HCT116 (cell line): ENCODE results near the gene LAMB4. TPM values are rescaled to one million over a fixed set of nuclear protein-coding genes. Genes with fewer than 3 reads are reported as not detected.
A peak's percentile ranks its signal among the peaks of the same experiment; 100 is the strongest.

Experiments used
- ATAC-seq: fragments of 200-7000 bp; cut with Tn5 transposase; 2 replicates; pipeline ENCODE4 v1.9.1; 2020; ENCODE audit warnings: mild to moderate bottlenecking, moderate library complexity
- BruUV-seq: library from RNA; stranded (reverse); fragments of 400-500 nt; replicated peaks from 2 replicates; lab custom pipeline; 2021; lab: Mats Ljungman, UMichigan
- CTCF ChIA-PET: fragments of 300-600 bp; sonication (Branson Sonifier 250); formaldehyde crosslinking; loops from one replicate; lab custom pipeline; 2021; ENCODE audit warnings: antibody characterized with exemption; lab: Charles Lee
- POLR2A ChIA-PET: fragments of 300-600, 350-600 bp; sonication (Branson Sonifier 250); formaldehyde crosslinking; loops from one replicate; lab custom pipeline; 2021; ENCODE audit warnings: antibody characterized with exemption; lab: Charles Lee
- RAD21 ChIA-PET, 2 experiments: fragments of 300-600 bp; sonication (Branson Sonifier 250); formaldehyde crosslinking; loops; one replicate each; lab custom pipeline; 2023; ENCODE audit warnings: low total read pairs in 2 of 2; ENCODE audit not compliant: uncharacterized antibody in 2 of 2, unreplicated experiment in 2 of 2, low non-redundant PET in 1 of 2; lab: Charles Lee
- DNase-seq: peaks from one replicate; pipeline ENCODE4 v3.0.0-alpha.2; 2010; ENCODE audit warnings: low read depth, low spot score
- H2AFZ ChIP-seq: fragments of 200-600 bp; shearing (Covaris generic), sonication (generic); 2 replicates; pipeline ENCODE4 v1.6.1; 2017; ENCODE audit warnings: low read depth, mixed run types, mixed read lengths, antibody characterized with exemption, low read length; ENCODE audit not compliant: poor library complexity, severe bottlenecking
- H3K27ac ChIP-seq: 2 replicates; pipeline ENCODE4 v1.5.1; 2012; ENCODE audit warnings: low read depth, low read length
- H3K27me3 ChIP-seq: fragments of 200-600 bp; sonication (generic); 2 replicates; pipeline ENCODE4 v1.6.1; 2016; ENCODE audit warnings: mixed run types, low read length, mixed read lengths; ENCODE audit not compliant: insufficient read depth
- H3K36me3 ChIP-seq, 2 experiments: fragments of 200-500 bp in 1 of 2; fragments of 200-600 bp in 1 of 2; sonication (Bioruptor generic) in 1 of 2; sonication (generic) in 1 of 2; 2 replicates each; pipeline versions ENCODE4 v1.5.1 to v1.6.1; 2014 to 2016; ENCODE audit warnings: low read length in 2 of 2, inconsistent platforms in 1 of 2, mixed read lengths in 1 of 2, mixed run types in 1 of 2; ENCODE audit not compliant: insufficient read depth in 2 of 2, control insufficient read depth in 1 of 2
- H3K4me1 ChIP-seq, 2 experiments: fragments of 200-600 bp in 1 of 2; sonication (generic) in 1 of 2; 2 replicates each; pipeline versions ENCODE4 v1.5.1 to v1.6.1; 2012 to 2017; ENCODE audit warnings: low read length in 2 of 2, inconsistent platforms in 1 of 2, mild to moderate bottlenecking in 1 of 2, mixed read lengths in 1 of 2, mixed run types in 1 of 2, moderate library complexity in 1 of 2; ENCODE audit not compliant: insufficient read depth in 2 of 2, control insufficient read depth in 1 of 2
- H3K4me2 ChIP-seq: fragments of 200-600 bp; sonication (generic); 2 replicates; pipeline ENCODE4 v1.6.1; 2017; ENCODE audit warnings: mixed run types, low read length, mixed read lengths
- H3K4me3 ChIP-seq, 2 experiments: fragments of 200-600 bp in 1 of 2; sonication (generic) in 1 of 2; replicated peaks in 1 of 2; 2 replicates each; pipeline ENCODE4 v1.5.1; 2011 to 2016; ENCODE audit warnings: low read length in 2 of 2, control low read depth in 1 of 2, low read depth in 1 of 2, mild to moderate bottlenecking in 1 of 2, mixed read lengths in 1 of 2, mixed run types in 1 of 2
- H3K79me2 ChIP-seq: fragments of 200-600 bp; sonication (generic); 2 replicates; pipeline ENCODE4 v1.6.1; 2017; ENCODE audit warnings: mild to moderate bottlenecking, mixed run types, low read length, moderate library complexity, mixed read lengths; ENCODE audit not compliant: insufficient read depth
- H3K9ac ChIP-seq: fragments of 200-600 bp; sonication (generic); 2 replicates; pipeline ENCODE4 v1.6.1; 2016; ENCODE audit warnings: low read length, mixed read lengths
- H3K9me2 ChIP-seq: fragments of 200-600 bp; sonication (generic), shearing (Covaris generic); 2 replicates; pipeline ENCODE4 v1.6.1; 2017; ENCODE audit warnings: mixed run types, mild to moderate bottlenecking, moderate library complexity; ENCODE audit not compliant: insufficient read depth
- H3K9me3 ChIP-seq, 2 experiments: fragments of 200-500 bp in 1 of 2; fragments of 200-600 bp in 1 of 2; sonication (Bioruptor generic) in 1 of 2; sonication (generic) in 1 of 2; 2 replicates each; pipeline ENCODE4 v1.6.1; 2014 to 2017; ENCODE audit warnings: low read length in 2 of 2, mixed read lengths in 2 of 2, inconsistent platforms in 1 of 2, low read depth in 1 of 2, mild to moderate bottlenecking in 1 of 2, mixed run types in 1 of 2, moderate library complexity in 1 of 2; ENCODE audit not compliant: control insufficient read depth in 1 of 2, insufficient read depth in 1 of 2
- H4K20me1 ChIP-seq: fragments of 200-600 bp; sonication (generic), shearing (Covaris generic); 2 replicates; pipeline ENCODE4 v1.6.1; 2017; ENCODE audit warnings: mixed run types, mild to moderate bottlenecking, moderate library complexity; ENCODE audit not compliant: insufficient read depth
- ATF3 ChIP-seq: IDR thresholded peaks from 2 replicates; pipeline ENCODE4 v1.6.1; 2012
- CBX3 ChIP-seq: IDR thresholded peaks from 2 replicates; pipeline ENCODE4 v1.6.1; 2012; ENCODE audit warnings: low read depth
- EGR1 ChIP-seq: IDR thresholded peaks from 2 replicates; pipeline ENCODE4 v1.6.1; 2012; ENCODE audit warnings: low read depth
- ELF1 ChIP-seq: IDR thresholded peaks from 2 replicates; pipeline ENCODE4 v1.6.1; 2012; ENCODE audit warnings: low read depth, borderline replicate concordance
- EZH2 ChIP-seq: fragments of 200-600 bp; sonication (generic); IDR thresholded peaks from 2 replicates; pipeline ENCODE4 v1.6.1; 2017; ENCODE audit warnings: antibody characterized with exemption, mixed run types
- EZH2phosphoT487 ChIP-seq: fragments of 200-600 bp; IDR thresholded peaks from 2 replicates; pipeline ENCODE4 v1.6.1; 2018; ENCODE audit warnings: antibody characterized with exemption, borderline replicate concordance
- JUND ChIP-seq: IDR thresholded peaks from 2 replicates; pipeline ENCODE4 v1.6.1; 2012
- POLR2A ChIP-seq: IDR thresholded peaks from 2 replicates; pipeline ENCODE4 v1.7.0; 2011; ENCODE audit warnings: borderline replicate concordance; ENCODE audit not compliant: insufficient read depth, insufficient read length; ENCODE audit errors: extremely low read depth
- POLR2AphosphoS5 ChIP-seq: IDR thresholded peaks from 2 replicates; pipeline ENCODE4 v1.6.1; 2011; ENCODE audit warnings: mild to moderate bottlenecking, low read depth, low read length, moderate library complexity
- REST ChIP-seq: IDR thresholded peaks from 2 replicates; pipeline ENCODE4 v1.6.1; 2012; ENCODE audit warnings: low read depth
- SIN3A ChIP-seq: IDR thresholded peaks from 2 replicates; pipeline ENCODE4 v1.6.1; 2012; ENCODE audit warnings: low read depth
- SRF ChIP-seq: IDR thresholded peaks from 2 replicates; pipeline ENCODE4 v1.6.1; 2012; ENCODE audit warnings: low read depth
- TCF7L2 ChIP-seq: IDR thresholded peaks from 2 replicates; pipeline ENCODE4 v1.7.0; 2011; ENCODE audit warnings: borderline replicate concordance, inconsistent platforms; ENCODE audit not compliant: insufficient read depth, insufficient read length; ENCODE audit errors: extremely low read depth
- ZFX ChIP-seq: fragments of 450-650 bp; IDR thresholded peaks from 2 replicates; pipeline ENCODE4 v1.6.1; 2017
- ZNF274 ChIP-seq: fragments of 200-500 bp; sonication (Bioruptor generic); IDR thresholded peaks from 2 replicates; pipeline ENCODE4 v1.6.1; 2014; ENCODE audit warnings: mild to moderate bottlenecking, low read depth, low read length, inconsistent platforms
- intact Hi-C: fragments of 100-400 bp; cut with micrococcal nuclease; formaldehyde crosslinking; loops from 2 replicates; pipeline ENCODE4 v1.10.0; 2022
- total RNA-seq: library from RNA; stranded (reverse); gene quantifications from one replicate; pipeline ENCODE4 v1.2.1, GENCODE V29; 2021; ENCODE audit not compliant: unreplicated experiment

LAMB4 gene
- total RNA-seq, 1 experiment from 2014 or later, result not detected

- no peak overlapping the region for H3K4me3 ChIP-seq
- intact Hi-C loops, result no loop called here
- POLR2A ChIA-PET, result no interaction called here
- no peak overlapping the region for H3K27ac ChIP-seq
- RAD21 ChIA-PET, result no interaction called here
- H3K9ac ChIP-seq, result no peak overlapping the region
- H3K4me1 ChIP-seq, result peaks cover 7 to 19% of the 10 kb centered on the region in 2 experiments
- DNase-seq (no peak), ATAC-seq (no peak)
- peak overlapping the region; percentile 5 for H2AFZ ChIP-seq
- H4K20me1 ChIP-seq, result no peaks in the 10 kb centered on the region
- no peak for TF ChIP-seq SIN3A
- no peak for TF ChIP-seq ELF1
- no peak for TF ChIP-seq ZNF274
- TF ChIP-seq POLR2AphosphoS5, result no peak
- no peak overlapping the region for H3K4me2 ChIP-seq
- H3K36me3 ChIP-seq, result no peaks in the 10 kb centered on the region
- BruUV-seq, result no TSS peak
- CTCF ChIA-PET, result no interaction called here
- no peaks in the 10 kb centered on the region for H3K79me2 ChIP-seq
- no peaks in the 10 kb centered on the region for H3K9me3 ChIP-seq
- H3K9me2 ChIP-seq, result no peaks in the 10 kb centered on the region
- H3K27me3 ChIP-seq, result no peaks in the 10 kb centered on the region
Measured at GRCh38 chr7:108026647-108027046, 103.5 kb downstream of the LAMB4 start.

GRCh38 chr7:108026116-108026515 lies 104.0 kb downstream of the LAMB4 start:
- Histone ChIP-seq H3K9ac (no peak overlapping the region), H3K36me3 (no peaks in the 10 kb centered on the region), H3K27me3 (no peaks in the 10 kb centered on the region), H3K4me1 (peaks cover 7 to 19% of the 10 kb centered on the region in 2 experiments), H3K4me2 (no peak overlapping the region), H3K27ac (no peak overlapping the region), H3K79me2 (no peaks in the 10 kb centered on the region), H3K9me3 (no peaks in the 10 kb centered on the region), H4K20me1 (no peaks in the 10 kb centered on the region), H3K9me2 (no peaks in the 10 kb centered on the region), H2AFZ (no peak overlapping the region), H3K4me3 (no peak overlapping the region)
- RAD21 ChIA-PET, result no interaction called here
- CTCF ChIA-PET, result interaction anchor here (2.0 kb wide), 1 partner anchor 9 kb away, joined by 8 read pairs; no protein-coding TSS in a partner anchor
- no TSS peak for BruUV-seq
- TF ChIP-seq POLR2A (no peak), ZFX (no peak), JUND (no peak), SRF (no peak), ELF1 (no peak), EGR1 (no peak), ATF3 (no peak), CBX3 (no peak), ZNF274 (no peak), TCF7L2 (no peak), EZH2phosphoT487 (no peak), EZH2 (no peak), REST (no peak)
- intact Hi-C loops, result no loop called here
- POLR2A ChIA-PET, result no interaction called here
- no peak for DNase-seq
- ATAC-seq, result no peak
